ENCODE measurements around the gene KLF11.
"Not testable (repeated sequence)": the region's sequence is repeated elsewhere in the genome, so short reads cannot be mapped to it uniquely, and the experiment has no call there.

KLF11 gene

GRCh38 chr2:10027660-10028330 is 15.6 kb upstream of the KLF11 start:
- DNase-seq: no peak

GRCh38 chr2:10028407-10028987 is 14.9 kb upstream of the KLF11 start:
- DNase-seq: no peak

- peak; percentile 34 for DNase-seq
These were observed 14.1 kb upstream of the KLF11 start for GRCh38 chr2:10028988-10029874.

GRCh38 chr2:10029875-10030223 is 13.5 kb upstream of the KLF11 start:
- DNase-seq: no peak

GRCh38 chr2:10030311-10030736 is 13.0 kb upstream of the KLF11 start:
- DNase-seq: no peak

GRCh38 chr2:10030798-10031197 is 12.6 kb upstream of the KLF11 start:
- not testable (repeated sequence) for DNase-seq

GRCh38 chr2:10031886-10032745 is 11.2 kb upstream of the KLF11 start:
- DNase-seq: no peak

- no peak for DNase-seq
These were observed 10.6 kb upstream of the KLF11 start for GRCh38 chr2:10032746-10033105.

- DNase-seq: no peak
These were observed 9.9 kb upstream of the KLF11 start for GRCh38 chr2:10033251-10034006.

- no peak for DNase-seq
These were observed 8.9 kb upstream of the KLF11 start for GRCh38 chr2:10034333-10035052.

- DNase-seq: no peak
These were observed 8.3 kb upstream of the KLF11 start for GRCh38 chr2:10035053-10035422.

GRCh38 chr2:10035633-10036032 is 7.7 kb upstream of the KLF11 start:
- no peak for DNase-seq

GRCh38 chr2:10036095-10036884 is 7.1 kb upstream of the KLF11 start:
- peak; percentile 52 for DNase-seq

- DNase-seq: no peak
These were observed 5.2 kb upstream of the KLF11 start for GRCh38 chr2:10038123-10038522.

GRCh38 chr2:10038716-10039115 is 4.6 kb upstream of the KLF11 start:
- no peak for DNase-seq

GRCh38 chr2:10039658-10040410 is 3.5 kb upstream of the KLF11 start:
- DNase-seq: no peak

GRCh38 chr2:10041711-10042110 is 1.6 kb upstream of the KLF11 start:
- no peak for DNase-seq

- DNase-seq: peak; percentile 46
These were observed 819 bp upstream of the KLF11 start for GRCh38 chr2:10042301-10043161.

Data from activated CD4-positive, alpha-beta T cell treated with anti-CD3 and anti-CD28 coated beads, Interleukin-2, amount 50 U/mL, for 1 hour (primary cell).